PC-9 (cell line): ENCODE results near the gene ITGA8.

Experiments used
- EZH2 ChIP-seq: fragments of 200-600 bp; sonication (generic); IDR thresholded peaks from 2 replicates; pipeline ENCODE4 v1.8.0; 2017; ENCODE audit warnings: antibody characterized with exemption, low read depth
- TF ChIP-seq, protein P1 (sequence below): fragments of 200-600 bp; sonication (generic); conservative IDR thresholded peaks from 2 replicates; pipeline ENCODE4 v1.6.1; 2017; ENCODE audit warnings: mixed run types, antibody characterized with exemption, mild to moderate bottlenecking, moderate library complexity

GRCh38 chr10:15703151-15703880 is 16.4 kb downstream of the ITGA8 start:
- TF ChIP-seq, protein P1, sequence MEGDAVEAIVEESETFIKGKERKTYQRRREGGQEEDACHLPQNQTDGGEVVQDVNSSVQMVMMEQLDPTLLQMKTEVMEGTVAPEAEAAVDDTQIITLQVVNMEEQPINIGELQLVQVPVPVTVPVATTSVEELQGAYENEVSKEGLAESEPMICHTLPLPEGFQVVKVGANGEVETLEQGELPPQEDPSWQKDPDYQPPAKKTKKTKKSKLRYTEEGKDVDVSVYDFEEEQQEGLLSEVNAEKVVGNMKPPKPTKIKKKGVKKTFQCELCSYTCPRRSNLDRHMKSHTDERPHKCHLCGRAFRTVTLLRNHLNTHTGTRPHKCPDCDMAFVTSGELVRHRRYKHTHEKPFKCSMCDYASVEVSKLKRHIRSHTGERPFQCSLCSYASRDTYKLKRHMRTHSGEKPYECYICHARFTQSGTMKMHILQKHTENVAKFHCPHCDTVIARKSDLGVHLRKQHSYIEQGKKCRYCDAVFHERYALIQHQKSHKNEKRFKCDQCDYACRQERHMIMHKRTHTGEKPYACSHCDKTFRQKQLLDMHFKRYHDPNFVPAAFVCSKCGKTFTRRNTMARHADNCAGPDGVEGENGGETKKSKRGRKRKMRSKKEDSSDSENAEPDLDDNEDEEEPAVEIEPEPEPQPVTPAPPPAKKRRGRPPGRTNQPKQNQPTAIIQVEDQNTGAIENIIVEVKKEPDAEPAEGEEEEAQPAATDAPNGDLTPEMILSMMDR, result no peak
- no peak for TF ChIP-seq EZH2
